ENCODE data around the gene PLXDC2.

DNA sequence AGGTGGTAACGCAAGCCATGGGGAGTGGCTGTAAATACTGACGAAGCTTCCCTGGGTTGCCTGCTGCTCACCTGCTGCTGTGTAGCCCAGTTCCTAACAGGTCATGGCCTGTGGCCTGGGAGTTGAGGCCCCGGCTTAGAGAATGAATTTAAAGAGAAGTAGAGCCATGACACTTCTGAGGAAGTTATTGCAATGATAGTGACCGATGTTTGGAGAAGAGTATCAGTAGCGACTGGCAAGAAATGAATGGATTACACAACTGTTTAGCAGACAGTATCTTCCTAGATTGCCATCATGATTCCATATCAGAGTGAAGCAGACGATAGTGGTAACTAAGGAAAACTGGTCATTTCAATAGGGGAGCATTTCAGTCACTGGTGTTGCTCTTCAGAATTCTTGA lies 249.6 kb downstream of the PLXDC2 start:
- TF ChIP-seq TAF1 (IDR thresholded peaks at IDR 0.05; ENCODE audit: borderline replicate concordance, low read depth, low read length) (no peak), GABPA (IDR thresholded peaks at IDR 0.05; ENCODE audit: low read depth) (no peak), NFIC (IDR thresholded peaks at IDR 0.05; ENCODE audit: borderline replicate concordance) (no peak)
- TF ChIP-seq, protein P1, sequence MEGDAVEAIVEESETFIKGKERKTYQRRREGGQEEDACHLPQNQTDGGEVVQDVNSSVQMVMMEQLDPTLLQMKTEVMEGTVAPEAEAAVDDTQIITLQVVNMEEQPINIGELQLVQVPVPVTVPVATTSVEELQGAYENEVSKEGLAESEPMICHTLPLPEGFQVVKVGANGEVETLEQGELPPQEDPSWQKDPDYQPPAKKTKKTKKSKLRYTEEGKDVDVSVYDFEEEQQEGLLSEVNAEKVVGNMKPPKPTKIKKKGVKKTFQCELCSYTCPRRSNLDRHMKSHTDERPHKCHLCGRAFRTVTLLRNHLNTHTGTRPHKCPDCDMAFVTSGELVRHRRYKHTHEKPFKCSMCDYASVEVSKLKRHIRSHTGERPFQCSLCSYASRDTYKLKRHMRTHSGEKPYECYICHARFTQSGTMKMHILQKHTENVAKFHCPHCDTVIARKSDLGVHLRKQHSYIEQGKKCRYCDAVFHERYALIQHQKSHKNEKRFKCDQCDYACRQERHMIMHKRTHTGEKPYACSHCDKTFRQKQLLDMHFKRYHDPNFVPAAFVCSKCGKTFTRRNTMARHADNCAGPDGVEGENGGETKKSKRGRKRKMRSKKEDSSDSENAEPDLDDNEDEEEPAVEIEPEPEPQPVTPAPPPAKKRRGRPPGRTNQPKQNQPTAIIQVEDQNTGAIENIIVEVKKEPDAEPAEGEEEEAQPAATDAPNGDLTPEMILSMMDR (IDR thresholded peaks at IDR 0.05) = no peak

Data from SK-N-SH (cell line).